HG03135 (cell line): ENCODE measurements around the gene STRIP1.
A peak's percentile ranks its signal among the peaks of the same experiment; 100 is the strongest.
"Not testable (repeated sequence)": the region's sequence is repeated elsewhere in the genome, so short reads cannot be mapped to it uniquely, and the experiment has no call there.

Experiments used
- ATAC-seq: cut with Tn5 transposase; IDR thresholded peaks from one replicate; pipeline ENCODE4 v1.9.1; 2021; ENCODE audit warnings: mild to moderate bottlenecking, moderate library complexity; ENCODE audit not compliant: unreplicated experiment

The STRIP1 gene

GRCh38 chr1:110067893-110068645, 33.6 kb downstream of the STRIP1 start:
- no peak for ATAC-seq

GRCh38 chr1:110068646-110069403, 34.4 kb downstream of the STRIP1 start:
- no peak for ATAC-seq

GRCh38 chr1:110069404-110070281, 35.2 kb downstream of the STRIP1 start:
- no peak for ATAC-seq

GRCh38 chr1:110070282-110070669, 35.9 kb downstream of the STRIP1 start:
- no peak for ATAC-seq

GRCh38 chr1:110070671-110071242, 36.3 kb downstream of the STRIP1 start, which contains the start of gene ALX3:
TSS of gene ALX3 (minus strand) at chr1:110070672. CDS start at chr1:110070612, 60 bp downstream.
- ATAC-seq = no peak

GRCh38 chr1:110074166-110074565, 39.7 kb downstream of the STRIP1 start:
- no peak for ATAC-seq

- no peak for ATAC-seq
Measured at GRCh38 chr1:110076789-110077500, 42.5 kb downstream of the STRIP1 start.

- not testable (repeated sequence) for ATAC-seq
Measured at GRCh38 chr1:110079995-110080394, 45.6 kb downstream of the STRIP1 start.

GRCh38 chr1:110081061-110081460, 46.6 kb downstream of the STRIP1 start:
- no peak for ATAC-seq

- ATAC-seq = no peak
Measured at GRCh38 chr1:110082477-110082876, 48.1 kb downstream of the STRIP1 start.

- no peak for ATAC-seq
Measured at GRCh38 chr1:110083061-110083865, 48.8 kb downstream of the STRIP1 start.

GRCh38 chr1:110083866-110084226, 49.4 kb downstream of the STRIP1 start:
- no peak for ATAC-seq

GRCh38 chr1:110084227-110085078, 50.0 kb downstream of the STRIP1 start:
- ATAC-seq = no peak

- ATAC-seq = no peak
Measured at GRCh38 chr1:110085671-110086070, 51.2 kb downstream of the STRIP1 start.

GRCh38 chr1:110086961-110087360, 52.5 kb downstream of the STRIP1 start:
- ATAC-seq = no peak

GRCh38 chr1:110087812-110088738, 53.7 kb downstream of the STRIP1 start:
- ATAC-seq = peak; percentile 55

GRCh38 chr1:110088739-110089316, 54.4 kb downstream of the STRIP1 start:
- ATAC-seq = no peak
